Esophagus squamous epithelium (tissue), 4 donors: ENCODE data around the gene IRS1.

ENCODE experiments used
- CTCF ChIP-seq, 6 experiments: fragments of 450-650 bp in 4 of 6; fragments of 200-600 bp in 2 of 6; sonication (generic) in 2 of 6; IDR thresholded peaks; one replicate each; pipeline ENCODE4 v1.5.1; 2016 to 2019; ENCODE audit warnings: antibody characterized with exemption in 6 of 6, mild to moderate bottlenecking in 4 of 6, moderate library complexity in 4 of 6
- POLR2A ChIP-seq, 4 donors: fragments of 450-650 bp; IDR thresholded peaks; one replicate each; pipeline ENCODE4 v1.6.1; 2017; ENCODE audit warnings: antibody characterized with exemption in 4 of 4, mild to moderate bottlenecking in 4 of 4, moderate library complexity in 3 of 4

DNA sequence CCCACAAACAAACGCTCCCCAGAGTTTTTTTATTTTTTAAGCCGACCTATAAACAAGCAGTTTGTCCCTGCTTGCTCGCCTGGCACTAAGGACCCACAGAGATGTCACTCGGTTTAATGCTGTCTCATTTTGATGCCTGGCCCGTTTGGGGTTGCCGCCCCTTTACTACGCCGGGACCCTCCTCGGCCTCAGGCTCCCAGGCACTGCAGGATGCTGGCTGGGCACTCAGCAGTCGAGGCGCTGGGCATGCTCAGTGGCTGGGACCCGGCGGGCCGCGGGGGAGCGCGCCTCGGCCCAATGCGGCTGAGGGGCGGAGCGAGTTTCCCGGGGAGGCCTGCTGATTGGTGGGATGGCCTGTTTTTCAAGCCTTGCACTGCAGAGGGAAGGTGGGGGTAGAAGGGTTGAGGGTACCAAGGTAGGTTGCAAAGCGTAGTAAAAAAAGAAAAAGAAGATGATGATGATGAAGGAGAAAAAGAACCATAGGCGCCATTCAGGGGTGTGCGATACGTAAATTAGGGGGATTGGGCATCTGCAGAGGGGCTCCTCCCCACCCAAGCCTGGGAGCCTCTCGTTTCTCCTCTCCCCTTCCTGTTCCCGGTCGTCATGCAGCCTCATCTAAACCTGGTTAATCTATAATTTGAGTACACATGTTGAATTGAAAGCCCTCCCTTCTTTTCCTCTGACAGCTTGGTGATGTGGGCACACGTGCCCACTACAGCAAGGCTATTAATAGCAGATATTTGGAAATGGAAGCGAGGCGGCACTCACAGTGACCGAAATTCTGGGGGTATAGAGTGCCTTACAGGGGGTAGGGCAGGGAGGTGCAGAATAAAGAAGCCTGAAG is 1.5 kb upstream of the IRS1 start:
- TF ChIP-seq POLR2A (IDR thresholded peaks at IDR 0.05), result peak in 2 of 4 donors; percentile 42 to 74
- no peak for TF ChIP-seq CTCF (IDR thresholded peaks at IDR 0.05)
